Fibroblast of skin of scalp (primary cell): ENCODE data around the gene GFOD1.
"Not testable (repeated sequence)": the region's sequence is repeated elsewhere in the genome, so short reads cannot be mapped to it uniquely, and the experiment has no call there.

Experiments
- DNase-seq: peaks from one replicate; pipeline ENCODE4 v3.0.0-alpha.2; 2013

GFOD1 gene

DNA sequence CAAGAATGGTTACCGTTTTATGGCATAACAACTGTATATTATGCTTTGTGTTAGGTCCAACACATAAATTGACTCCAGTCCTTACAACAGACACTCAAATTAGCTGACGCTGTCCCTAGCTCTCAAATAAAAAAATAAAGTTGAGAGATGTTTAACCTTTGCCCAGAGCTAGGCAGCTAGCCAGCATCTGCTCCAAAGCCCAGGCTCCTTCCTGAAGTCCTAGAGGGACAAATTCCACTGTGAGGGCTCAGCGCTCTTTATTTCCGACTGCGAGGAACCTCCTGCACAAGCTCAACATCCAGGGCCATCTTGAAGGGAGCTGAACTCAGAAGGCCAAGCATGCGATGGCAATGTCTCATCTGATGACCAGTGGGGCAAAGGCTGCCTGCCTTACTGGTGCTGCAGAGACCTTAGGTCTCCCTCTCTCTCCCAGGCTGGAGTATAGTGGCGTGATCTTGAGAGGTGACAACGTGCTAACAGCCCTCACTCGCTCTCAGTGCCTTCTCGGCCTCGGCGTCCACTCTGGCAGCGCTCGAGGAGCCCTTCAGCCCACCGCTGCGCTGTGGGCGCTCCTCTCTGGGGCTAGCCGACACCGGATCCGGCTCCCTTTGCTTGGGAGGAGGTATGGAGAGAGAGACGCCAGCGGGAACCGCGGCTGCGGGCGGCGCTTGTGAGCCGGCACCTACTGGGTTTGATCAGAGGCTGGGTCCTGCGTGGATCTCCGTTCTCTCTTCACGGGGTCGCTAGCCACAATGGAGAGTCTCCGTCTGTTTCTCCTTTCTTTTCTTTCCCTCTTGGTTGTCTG lies 24.7 kb upstream of the GFOD1 start:
- DNase-seq: no peak

DNA sequence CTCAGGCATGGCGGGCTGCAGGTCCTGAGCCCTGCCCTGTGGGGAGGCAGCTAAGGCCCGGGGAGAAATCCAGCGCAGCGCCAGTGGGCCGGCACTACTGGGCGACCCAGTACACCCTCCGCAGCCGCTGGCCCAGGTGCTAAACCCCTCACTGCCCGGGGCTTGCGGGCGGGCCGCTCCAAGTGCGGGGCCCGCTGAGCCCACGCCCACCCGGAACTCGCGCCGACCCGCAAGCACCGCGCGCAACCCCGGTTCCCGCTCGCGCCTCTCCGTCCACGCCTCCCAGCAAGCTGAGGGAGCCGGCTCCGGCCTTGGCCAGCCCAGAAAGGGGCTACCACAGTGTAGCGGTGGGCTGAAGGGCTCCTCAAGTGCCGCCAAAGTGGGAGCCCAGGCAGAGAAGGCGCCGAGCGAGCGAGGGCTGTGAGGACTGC lies 23.8 kb upstream of the GFOD1 start:
- not testable (repeated sequence) for DNase-seq

DNA sequence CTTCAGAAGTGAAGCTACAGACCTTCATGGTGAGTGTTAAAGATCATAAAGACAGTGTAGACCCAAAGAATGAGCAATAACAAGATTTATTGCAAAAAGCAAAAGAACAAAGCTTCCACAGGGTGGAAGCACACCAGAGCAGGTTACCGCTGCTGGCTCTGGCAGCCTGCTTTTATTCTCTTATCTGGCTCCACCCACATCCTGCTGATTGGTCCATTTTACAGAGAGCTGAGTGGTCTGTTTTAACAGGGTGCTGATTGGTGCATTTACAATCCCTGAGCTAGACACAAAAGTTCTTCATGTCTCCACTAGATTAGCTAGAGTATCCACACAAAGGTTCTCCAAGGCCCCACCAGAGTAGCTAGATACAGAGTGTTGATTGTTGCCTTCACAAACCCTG lies 23.0 kb upstream of the GFOD1 start:
- DNase-seq: not testable (repeated sequence)

DNA sequence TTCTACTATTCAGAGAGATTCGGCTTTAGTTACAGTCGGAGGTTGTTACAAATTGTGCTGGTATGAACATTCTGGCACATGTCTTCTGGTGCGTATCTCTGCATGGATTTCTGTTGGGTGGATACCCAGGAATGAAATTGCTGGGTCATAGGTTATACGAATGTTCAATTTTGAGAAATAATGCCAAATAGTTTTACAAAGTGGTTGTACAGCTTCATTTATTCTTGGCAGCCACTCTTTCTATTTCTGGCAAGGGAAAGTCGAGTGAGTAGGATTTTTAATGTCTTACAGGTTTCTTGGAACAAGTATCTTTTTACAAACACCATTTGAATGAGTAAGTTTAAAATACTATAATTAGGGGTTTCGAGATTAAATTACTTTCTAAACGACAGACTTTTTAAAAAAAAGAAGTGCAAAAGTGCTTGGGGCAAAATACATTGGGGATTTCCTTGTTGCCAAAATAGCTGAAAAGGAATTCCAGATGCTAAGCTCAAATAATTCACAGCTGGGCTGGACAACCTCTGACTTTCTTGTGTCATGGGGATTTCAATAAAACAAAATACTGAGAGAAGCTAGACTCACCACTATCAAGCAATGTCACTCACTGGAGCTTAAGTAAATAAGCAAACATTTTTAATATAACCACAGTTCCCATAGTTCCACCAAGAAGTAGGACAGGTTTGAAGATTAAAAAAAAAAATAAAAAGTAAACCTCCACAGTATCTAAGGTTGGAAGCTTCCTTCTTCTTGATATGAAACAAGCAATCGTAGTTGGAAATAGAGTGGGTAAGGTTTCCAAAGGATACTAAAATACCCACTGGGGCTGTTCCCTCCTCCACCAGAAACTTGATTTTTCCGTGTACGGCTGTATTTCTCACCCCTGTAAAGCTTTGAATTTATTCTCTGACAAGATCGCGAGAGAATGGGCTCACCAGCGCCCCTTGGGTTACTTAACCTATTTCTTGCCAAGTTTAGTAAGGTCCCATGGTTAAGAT lies 21.6 kb upstream of the GFOD1 start:
- DNase-seq: peak; percentile 62

DNA sequence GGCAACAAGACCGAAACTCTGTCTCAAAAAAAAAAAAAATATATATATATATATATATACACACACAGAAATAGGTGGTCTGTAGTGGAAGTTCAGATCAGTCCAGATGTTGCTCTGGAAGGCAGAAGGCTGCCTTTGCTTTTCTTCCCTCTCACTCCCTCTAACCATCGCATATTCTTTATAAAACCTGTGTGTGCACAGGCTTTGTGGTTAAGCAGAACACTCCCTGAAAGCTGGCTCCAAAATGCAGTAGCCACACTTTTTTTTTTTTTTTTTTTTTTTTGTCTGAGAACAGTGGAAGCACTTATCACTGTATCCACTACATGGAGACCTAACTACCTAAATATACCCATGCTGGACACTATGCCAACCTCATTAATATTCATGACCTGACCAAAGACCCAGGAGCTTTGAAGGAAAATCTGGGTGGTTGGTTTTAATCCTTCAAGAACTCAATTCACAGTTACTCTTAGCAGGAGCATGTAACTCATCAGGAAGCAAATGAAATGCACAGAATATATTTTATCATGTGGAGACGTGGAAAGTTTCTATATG lies 20.0 kb upstream of the GFOD1 start:
- no peak for DNase-seq

DNA sequence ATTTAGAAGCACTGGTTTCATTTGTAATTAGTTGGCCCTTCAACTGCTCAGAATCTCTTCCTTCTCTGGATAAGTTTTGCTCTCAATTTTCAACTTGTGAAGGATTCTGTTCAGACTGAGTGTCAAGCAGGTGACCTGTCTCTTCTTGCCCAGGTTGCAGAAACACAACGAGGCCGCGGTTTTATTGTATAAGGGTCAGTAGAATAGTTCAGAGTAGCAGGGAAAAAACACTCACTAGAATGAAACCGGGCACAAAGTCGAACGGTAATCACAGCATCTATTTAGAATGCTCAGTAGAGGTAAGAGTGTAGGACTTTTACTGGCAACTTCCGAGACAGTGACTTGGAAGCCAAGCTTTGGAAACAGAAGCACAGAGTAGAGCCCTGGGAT lies 17.9 kb upstream of the GFOD1 start:
- DNase-seq: no peak

DNA sequence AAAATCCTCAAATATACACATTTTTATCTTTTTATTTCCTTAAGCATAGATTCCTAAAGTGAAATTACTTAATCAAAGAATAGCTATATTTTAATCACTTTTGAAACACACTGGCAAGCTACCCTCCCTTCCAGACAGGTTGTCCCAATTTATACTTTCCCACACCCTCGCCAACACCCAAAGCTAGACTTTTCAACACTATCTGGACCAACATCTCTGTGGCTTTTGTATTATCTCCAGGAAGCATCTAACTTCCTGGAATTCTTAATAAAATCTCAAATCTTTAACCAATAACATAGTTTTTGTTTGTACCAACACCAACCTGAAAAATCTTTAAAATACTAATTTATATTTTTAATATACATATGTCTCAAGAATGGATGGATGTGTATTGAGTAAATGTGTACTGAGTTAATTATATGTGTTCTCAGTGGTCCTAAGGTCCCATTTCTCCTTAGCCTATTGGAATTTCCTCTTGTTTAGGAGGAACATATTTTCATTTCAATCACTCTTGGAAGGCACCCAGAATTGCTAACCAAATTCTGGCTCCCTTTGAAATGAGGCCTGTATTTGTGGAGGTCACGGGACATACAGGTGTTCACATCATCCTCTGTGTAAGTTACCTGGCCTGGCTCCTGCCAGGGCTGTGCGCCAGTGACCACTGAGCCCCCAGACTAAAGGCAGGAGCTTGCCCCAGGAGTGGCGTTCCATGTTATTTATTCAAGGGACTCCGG lies 17.4 kb upstream of the GFOD1 start:
- DNase-seq: no peak

DNA sequence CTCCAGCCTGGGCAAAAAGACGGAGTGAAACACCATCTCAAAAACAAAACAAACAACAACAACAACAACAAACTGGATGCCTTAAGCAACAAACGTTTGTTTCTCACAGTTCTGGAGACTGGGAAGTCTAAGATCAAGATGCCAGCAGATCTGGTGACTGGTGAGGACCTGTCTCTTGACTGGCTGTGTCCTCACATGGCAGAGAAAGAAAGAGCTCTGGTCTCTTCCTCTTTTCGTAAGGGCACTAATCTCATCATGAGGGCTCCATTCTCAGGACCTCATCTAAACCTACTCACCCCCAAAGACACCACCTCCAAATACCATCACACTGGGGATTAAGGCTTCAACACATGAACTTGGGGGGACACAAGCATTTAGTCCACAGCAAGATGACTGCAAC lies 13.5 kb upstream of the GFOD1 start:
- no peak for DNase-seq

DNA sequence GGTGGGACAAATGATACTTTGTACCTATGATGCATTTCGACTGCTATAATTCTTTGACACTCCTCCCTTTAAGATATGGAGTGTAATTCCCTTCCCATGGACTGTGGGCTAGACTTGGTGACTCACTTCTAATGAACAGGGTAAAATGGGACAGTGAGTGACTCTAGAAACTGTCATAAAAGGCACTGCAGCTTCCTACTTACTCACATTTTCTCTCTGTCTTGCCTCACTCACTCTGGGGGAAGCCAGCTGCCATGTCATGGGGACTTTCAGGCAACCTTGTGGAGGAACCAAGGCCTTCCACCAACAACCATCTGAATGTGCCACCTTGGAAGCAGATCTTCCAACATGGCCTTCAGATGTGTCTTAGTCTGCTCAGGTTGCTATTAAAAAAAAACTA lies 12.9 kb upstream of the GFOD1 start:
- no peak for DNase-seq

DNA sequence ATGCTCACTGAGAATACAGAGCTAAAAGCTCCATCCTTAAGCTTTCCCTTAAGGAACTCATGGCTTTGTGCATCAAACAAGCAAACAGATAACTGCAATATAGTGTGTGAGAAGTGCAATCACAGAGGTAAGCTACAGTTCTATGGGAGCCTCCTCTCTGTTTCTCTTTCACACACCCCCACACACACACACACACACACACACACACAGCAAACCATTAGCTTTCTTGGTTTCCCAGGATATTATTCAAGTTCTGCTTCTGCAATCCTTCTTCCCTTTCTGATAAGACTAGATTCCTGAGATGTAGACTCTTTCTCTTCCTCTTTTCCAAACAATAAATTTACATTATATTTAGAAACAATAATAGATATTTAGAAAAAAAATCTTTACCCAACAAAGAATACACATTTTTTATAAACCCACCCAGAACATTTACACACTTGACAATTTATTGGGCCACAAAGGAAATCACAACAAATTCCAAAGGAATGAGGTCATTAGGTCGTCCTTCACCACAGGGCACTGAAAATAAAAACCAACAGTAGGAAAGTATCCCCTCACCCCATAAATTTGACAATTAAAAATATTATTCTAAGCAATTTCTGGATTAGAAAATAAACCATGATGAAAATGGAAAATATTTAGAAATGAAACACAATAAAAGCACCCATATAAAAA lies 9.3 kb upstream of the GFOD1 start:
- DNase-seq: peak; percentile 37

DNA sequence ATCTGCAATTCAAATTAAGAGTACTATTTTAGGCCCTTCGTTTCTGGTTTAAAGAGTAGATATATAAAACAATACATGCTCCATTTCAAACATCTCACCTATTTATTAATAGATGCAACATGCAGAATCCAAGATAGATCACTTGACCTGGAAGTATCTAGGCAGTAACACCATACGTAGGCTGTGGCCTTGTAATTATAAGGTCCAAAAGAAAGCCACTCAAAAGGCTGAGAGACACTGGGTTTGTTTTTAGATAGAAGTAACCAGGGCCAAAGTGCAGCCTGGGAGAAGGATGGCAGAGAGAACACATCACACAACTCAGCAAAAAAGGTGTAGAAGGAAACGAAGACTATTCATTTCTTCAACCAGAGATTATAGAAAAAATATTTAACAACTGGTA lies 8.4 kb upstream of the GFOD1 start:
- no peak for DNase-seq

DNA sequence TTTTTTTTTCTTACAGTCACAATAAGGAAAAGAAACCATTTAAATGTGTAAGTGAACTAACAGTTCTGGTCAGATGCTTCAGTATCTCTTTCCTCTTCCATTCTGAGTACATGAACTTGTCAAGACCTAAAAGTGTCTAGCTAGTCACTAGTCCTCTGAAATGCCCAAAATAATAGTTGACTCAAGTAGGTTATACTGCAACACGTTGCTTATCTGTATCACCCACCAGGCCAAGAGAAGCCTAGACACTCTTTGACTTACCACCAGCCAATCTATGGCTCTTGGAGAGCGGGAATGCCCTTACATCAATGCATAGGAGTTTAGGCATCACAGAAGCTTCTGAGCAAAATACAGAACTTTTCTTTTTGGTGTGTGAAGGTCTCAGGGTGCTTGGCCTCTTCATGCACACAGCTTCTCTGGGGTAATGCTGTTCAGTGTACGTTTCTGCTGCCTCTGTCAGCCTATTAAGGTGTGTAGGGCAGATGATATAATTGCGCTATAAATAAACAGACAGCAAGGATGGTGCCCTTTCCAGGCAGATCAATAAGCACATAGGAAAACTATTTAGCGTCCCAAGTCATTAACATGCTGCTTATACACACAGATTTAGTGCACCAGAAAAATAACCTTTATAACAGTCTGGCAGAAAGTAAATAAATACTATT lies 7.8 kb upstream of the GFOD1 start:
- DNase-seq: no peak

DNA sequence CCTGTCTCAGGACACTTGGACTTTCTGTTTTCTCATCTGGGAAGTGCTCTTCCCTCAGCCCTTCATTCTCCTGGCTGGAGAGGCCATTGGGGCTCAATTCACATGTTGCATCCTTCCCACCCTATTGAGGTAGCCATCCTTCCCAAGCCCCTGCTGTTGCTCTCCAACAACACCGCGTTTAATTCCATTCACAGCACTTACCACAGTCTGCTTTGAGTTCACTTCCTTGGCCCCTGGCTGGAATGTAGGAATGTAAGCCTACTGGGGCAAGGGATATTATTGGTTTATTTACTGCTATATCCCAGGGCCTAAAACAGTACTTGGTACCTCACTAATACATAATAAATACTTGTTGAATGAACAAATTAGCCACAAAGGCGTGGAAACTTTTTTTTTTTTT lies 6.7 kb upstream of the GFOD1 start:
- DNase-seq: peak; percentile 29

DNA sequence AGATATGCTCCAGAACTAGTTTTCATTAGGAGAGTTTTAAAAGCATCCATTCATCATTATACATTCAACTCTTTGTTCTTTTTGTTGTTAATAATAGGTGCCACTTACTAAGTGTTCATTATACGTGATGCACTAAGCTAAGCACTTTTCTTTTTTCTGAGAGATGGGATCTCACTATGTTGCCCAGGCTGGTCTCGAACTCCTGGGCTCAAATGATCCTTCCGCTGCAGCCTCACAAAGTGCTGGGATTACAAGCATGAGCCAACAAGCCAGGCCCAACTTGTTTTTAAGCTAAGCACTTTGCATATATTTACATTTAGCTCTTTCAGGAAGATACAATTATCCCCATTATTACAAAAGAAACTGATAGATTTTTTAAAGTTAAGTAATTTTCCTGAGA lies 5.7 kb upstream of the GFOD1 start:
- DNase-seq: no peak

DNA sequence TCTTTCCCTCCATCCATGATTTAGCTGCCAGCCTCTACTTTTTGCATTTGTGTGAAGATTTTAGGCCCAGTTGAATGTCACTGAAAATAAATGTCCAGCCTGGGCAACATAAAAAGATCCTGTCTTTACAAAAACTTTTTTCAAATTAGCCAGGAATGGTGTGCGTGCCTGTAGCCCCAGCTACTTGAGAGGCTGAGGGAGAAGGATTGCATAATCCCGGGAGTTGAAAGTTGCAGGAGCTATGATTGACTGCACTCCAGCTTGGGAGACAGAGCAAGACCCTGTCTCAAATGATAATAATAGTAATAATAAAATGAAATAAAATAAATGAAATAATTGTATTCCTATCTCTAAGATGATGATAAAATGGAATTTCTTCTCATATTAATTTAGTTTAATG lies 5.0 kb upstream of the GFOD1 start:
- peak; percentile 12 for DNase-seq

DNA sequence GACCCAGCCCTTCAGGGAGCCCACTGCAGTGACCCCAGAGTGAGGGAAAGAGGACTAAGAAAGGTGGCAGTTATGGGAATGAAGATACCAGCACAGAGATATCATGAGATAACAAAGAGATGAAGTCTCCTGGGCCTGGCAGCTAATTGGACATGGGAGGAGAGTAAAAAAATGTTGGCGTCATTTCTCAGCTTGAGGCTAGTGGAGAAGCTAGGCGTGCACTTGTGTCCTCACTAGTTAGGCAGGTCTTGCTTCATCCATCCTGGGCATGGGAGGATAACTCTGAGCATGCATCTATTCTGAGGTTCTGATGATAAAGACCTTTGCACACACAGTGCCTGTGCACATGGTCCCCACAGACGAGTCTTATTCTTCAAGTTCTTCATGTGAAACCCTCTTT lies 4.1 kb upstream of the GFOD1 start:
- no peak for DNase-seq

DNA sequence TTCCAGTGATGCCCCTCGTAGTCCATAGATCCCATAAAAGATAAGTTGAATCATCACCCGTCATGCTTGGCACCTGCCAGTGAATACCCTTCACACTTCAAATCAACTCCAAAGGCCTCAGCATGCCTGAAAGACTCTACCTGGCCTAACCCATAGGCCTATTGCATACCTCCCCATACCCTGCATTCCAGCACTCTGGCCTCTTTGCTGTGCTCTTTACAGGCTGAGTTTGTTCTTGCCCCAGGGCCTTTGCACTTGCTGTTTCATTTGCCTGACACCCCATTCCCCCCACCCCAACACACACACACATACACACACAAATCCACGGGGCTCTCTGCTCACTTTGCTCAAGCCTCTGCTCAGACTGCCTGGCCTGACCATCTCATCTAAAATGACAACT lies 3.0 kb upstream of the GFOD1 start:
- DNase-seq: no peak

DNA sequence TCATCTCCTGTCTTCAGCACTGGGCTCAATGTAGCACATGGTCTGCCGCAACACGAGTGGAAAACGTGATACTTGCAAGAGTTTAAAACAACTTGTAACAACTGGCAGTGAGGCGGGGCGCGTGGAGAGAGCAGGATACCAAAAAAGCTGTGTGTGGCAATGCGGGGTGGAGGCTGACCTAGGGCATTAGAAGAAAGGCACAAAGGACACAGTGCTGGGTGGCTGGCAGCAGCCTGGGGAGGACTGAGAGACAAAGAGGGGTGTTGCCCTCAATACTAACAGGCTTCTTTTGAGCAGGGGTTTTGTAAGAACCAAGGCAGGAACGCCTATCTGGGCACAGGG lies 1.5 kb upstream of the GFOD1 start:
- no peak for DNase-seq

DNA sequence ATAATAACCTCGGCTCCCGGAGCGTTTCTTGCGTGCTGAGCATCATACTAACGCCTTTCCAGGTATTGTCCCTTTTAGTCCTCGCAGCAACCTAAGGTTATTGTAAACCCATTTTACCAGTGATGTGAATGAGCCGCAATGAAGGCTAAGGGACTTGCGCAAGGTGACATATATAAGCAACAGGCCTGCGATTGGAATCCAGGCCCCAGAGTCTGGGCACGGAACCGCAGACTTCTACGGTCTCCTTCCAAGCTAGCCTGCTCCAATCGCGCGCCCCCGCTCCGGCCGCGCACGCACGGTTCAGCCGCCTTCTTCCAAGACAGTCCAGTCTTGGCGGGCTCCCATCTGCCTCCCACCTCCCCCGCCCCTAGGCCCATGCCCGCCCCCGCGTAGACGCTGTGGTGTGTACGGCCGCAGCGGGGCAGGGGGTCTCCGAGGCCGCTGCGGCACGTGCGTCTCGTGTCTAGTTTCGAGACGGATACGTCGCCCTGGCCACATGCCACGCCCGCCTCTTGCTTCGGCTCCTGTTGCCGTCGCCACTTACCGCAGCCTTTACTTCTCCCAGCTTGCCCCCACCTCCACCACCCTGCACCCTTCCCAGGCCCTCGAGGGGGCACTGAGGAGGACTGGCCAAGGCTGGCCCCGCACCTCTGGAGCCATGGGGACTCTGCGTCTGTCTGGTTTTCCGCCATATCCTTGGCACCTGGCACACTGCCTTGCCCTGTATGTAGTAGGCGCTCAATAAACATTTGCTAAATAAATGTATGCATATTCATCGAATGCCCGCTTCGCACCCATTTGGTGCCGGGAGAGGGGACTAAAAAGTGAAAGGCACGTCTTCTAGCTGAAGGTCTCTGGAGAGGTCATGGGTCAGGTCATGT lies 855 bp upstream of the GFOD1 start:
- peak; percentile 29 for DNase-seq

DNA sequence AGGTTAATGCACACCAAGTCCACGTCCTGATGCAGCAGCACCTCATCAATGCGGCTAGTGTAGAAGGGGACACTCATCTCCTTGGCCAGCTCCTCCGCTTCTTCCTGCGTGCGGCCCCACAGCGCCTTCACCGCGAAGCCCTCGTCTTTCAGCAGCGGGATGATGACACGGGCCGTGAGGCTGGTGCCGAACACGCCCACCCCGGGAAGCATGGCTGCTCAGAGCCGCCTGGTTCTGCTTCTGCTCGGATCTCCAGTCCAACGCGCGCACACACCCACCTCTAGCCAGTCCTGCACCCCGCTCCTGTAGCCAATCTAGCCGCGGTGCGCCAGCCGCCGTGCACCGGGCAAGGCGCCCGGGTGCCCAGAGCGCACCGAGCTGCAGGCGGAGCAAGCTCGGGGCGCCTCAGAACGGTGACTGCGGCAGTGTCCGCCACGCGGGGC lies 700 bp downstream of the GFOD1 start:
- peak; percentile 51 for DNase-seq
